Activated CD4-positive, alpha-beta T cell treated with anti-CD3 and anti-CD28 coated beads for 1 hour (primary cell): Measurements from ENCODE around the gene CHD3.

Source experiments
- DNase-seq: peaks from one replicate; pipeline ENCODE4 v3.0.0-alpha.2; 2020

CHD3 gene

GRCh38 chr17:7888184-7888920 is at the start of gene CHD3:
Gene CHD3, plus strand, starts transcription at chr17:7888789. Its CDS starts 212 bp downstream, at chr17:7889001.
- DNase-seq = peak; percentile 35

- DNase-seq = no peak
These were observed 49.3 kb upstream of the CHD3 start for GRCh38 chr17:7839190-7839875.

GRCh38 chr17:7839876-7840261 is 48.7 kb upstream of the CHD3 start:
- no peak for DNase-seq

GRCh38 chr17:7840441-7840840 is 48.1 kb upstream of the CHD3 start:
- DNase-seq = no peak

GRCh38 chr17:7840875-7841274 is 47.7 kb upstream of the CHD3 start:
- DNase-seq = no peak

- DNase-seq = peak; percentile 95
These were observed 47.1 kb upstream of the CHD3 start for GRCh38 chr17:7841396-7841914.

- DNase-seq = peak; percentile 77
These were observed 46.6 kb upstream of the CHD3 start for GRCh38 chr17:7841915-7842379.

GRCh38 chr17:7842380-7843256 is 46.0 kb upstream of the CHD3 start:
- DNase-seq = peak; percentile 97

GRCh38 chr17:7843257-7843535 is 45.4 kb upstream of the CHD3 start:
- no peak for DNase-seq

- DNase-seq = peak; percentile 92
These were observed 44.9 kb upstream of the CHD3 start for GRCh38 chr17:7843536-7844291.

GRCh38 chr17:7844292-7845154 is 44.1 kb upstream of the CHD3 start:
- peak; percentile 73 for DNase-seq

GRCh38 chr17:7845359-7846062 is 43.1 kb upstream of the CHD3 start:
- no peak for DNase-seq

GRCh38 chr17:7846063-7846735 is 42.4 kb upstream of the CHD3 start:
- no peak for DNase-seq

GRCh38 chr17:7846765-7847661 is 41.6 kb upstream of the CHD3 start:
- DNase-seq = peak; percentile 40

GRCh38 chr17:7848131-7848579 is 40.4 kb upstream of the CHD3 start:
- DNase-seq = no peak

- DNase-seq = no peak
These were observed 39.9 kb upstream of the CHD3 start for GRCh38 chr17:7848739-7849129.

- no peak for DNase-seq
These were observed 39.3 kb upstream of the CHD3 start for GRCh38 chr17:7849130-7849750.

- no peak for DNase-seq
These were observed 38.7 kb upstream of the CHD3 start for GRCh38 chr17:7849751-7850504.
